HG02884 (cell line): Measurements from ENCODE around the gene GGA1.
"Not testable (repeated sequence)": the region's sequence is repeated elsewhere in the genome, so short reads cannot be mapped to it uniquely, and the experiment has no call there.

Source experiments
- ATAC-seq: cut with Tn5 transposase; IDR thresholded peaks from one replicate; pipeline ENCODE4 v1.9.1; 2021; ENCODE audit warnings: mild to moderate bottlenecking, moderate library complexity; ENCODE audit not compliant: unreplicated experiment

Gene GGA1

DNA sequence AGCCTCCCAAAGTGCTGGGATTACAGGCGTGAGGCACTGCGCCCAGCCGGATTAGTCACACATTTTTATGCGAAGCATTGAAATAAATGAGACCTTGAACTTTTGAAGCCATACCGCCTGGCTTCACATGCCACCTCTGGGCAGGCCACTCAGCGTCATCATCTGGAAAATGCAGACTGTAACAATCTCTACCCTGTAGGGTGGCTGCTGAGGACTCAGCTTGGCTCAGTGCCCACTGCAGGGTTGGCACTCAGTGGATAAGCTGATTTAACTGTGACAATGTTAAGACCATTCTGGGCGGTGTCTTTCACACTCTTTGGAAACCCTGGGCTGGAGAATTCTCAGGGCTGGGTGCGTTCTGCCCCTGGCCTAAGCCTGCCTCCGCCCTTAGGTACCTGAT is 39.3 kb downstream of the GGA1 start:
- no peak for ATAC-seq

DNA sequence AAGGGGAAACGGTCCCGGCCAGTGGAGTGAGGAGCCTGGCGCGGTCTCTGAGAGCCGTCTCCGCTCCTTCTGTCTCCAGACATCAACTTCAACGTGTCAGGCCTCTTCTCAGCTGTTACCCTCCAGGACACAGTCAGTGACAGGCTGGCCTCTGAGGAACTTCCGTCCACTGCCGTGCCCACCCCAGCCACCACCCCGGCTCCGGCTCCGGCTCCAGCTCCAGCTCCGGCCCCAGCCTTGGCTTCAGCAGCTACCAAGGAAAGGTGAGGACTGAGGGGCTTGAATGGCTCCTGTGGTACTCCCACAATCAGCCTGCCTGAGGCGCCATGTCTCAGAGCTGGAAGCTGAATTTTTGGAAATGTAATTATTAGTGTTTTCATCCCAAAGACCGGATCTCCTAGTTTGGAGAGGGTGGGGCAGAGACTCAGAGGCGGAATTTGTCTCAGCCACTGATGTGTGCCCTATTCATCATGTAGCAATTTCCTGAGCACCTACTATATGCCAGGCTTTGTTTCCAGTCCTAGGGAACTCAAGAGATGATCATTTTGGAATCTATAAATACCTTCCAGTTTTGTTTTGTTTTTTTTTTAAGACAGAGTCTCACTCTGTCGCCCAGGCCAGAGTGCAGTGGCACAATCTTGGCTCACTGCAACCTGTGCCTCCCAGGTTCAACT is 42.0 kb downstream of the GGA1 start:
- no peak for ATAC-seq

DNA sequence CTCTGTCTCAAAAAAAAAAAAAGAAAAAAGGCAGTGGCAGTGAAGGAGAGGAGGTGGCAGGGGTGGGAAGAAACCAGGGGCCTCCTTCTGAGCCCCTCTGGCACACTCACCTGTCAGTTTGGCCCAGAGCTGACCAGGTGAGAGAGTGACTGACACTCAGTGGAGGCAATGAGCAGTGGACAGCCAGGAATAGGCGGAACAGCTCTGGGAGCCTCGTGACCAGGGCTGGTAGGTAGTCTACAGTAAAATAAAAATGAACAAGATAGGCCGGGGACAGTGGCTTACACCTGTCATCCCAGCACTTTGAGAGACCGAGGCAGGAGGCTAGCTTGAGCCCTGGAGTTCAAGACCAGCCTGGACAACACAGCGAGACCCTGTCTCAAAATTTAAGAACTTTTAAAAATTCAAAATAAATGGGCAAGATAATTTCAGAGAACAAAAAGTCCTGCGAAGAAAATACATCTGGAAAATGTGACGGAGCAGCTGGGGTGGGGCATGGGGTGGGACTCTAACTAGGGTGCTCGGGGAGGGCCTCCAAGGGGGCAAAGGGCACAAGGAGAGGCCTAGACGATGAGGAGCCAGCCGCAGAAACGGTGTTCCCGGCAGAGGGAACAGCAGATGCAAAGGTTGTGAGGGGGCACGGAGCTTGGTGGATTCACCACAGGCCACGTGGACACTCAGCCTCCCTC is 46.1 kb downstream of the GGA1 start:
- no peak for ATAC-seq

DNA sequence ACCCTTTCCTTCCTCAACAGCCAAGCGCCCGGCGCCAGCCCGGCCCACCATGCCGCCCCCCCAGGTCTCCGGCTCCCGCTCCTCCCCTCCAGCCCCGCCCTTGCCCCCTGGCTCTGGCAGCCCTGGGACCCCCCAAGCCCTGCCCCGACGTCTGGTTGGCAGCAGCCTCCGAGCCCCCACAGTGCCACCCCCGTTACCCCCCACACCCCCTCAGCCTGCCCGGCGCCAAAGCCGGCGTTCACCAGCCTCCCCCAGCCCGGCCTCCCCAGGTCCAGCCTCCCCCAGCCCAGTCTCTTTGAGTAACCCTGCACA is 46.6 kb downstream of the GGA1 start:
- ATAC-seq: no peak

DNA sequence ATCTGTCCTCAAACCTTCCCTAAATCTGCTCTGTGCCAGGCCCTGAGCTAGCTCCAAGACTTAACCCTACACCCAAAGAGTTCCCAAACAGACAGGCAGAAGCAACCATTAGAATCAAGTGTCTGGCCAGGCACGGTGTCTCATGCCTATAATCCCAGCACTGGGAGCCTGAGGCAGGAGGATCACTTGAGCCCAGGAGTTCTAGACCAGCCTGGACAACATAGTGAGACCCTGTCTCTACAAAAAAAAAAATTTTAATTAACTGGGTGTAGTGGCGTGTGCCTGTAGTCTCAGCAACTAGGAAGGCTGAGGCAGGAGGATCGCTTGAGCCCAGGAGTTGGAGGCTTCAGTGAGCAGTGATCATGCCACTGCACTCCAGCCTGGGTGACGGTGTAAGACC is 47.9 kb downstream of the GGA1 start:
- not testable (repeated sequence) for ATAC-seq

DNA sequence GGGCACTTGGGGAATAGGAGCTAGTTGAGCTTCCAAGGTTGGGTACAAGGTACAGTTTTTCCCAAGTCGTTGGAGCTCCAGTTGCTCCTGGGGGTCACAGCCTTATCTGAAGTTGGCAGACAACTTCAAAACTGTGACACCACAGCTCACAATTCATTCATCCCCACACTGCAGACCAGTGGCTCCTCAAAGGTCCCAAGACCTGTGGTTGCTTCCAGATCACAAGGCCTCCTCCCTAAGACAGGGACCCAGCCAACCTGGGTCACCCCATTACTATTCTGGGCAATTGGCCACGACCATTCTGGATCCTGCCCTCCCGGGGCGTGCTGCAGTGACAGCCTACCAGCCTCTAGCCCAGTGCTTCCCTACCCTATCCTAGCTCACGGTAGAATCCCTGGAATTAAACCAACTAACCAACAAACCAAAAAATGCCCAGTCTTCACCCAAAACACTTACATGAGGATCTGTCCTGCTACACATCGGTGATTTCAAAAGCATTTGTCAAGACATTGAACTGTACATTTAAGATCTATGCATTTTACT is 49.0 kb downstream of the GGA1 start:
- ATAC-seq: no peak

DNA sequence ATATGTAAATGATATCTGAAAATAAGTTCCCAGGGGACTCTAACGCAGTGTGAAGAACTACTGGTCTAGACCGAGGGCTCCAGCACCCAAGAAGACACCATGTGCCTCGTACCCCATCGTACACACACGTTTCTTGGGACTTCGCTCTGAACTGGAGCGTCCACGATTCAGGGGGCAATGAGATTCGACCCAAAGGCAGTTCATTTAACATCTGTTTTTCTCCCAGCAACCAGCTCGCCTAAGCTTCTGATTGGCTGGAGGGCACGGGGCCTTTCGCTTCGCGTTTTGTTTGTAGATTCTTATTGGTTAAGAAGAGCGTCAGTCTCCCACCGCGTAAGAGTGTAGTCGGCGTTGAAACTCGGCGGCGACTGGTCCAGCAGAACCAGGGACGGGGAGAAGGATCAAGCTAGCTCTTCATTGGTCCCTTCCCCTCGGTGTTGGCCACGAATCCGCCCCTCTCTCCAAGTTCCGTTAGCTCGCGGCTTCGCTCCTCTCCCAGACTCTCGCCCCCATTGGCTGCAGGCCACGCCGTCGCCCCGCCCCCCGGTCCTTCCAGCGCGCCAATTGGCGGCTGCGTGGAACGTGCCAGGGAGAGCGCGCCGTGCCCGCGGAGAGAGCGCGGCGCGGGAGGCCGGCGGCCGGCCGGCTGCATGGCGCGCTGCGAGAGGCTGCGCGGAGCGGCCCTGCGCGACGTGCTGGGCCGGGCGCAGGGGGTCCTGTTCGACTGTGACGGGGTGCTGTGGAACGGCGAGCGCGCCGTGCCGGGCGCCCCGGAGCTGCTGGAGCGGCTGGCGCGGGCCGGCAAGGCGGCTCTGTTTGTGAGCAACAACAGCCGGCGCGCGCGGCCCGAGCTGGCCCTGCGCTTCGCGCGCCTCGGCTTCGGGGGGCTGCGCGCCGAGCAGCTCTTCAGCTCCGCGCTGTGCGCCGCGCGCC is 49.8 kb downstream of the GGA1 start, which contains the start of gene PDXP:
TSS of gene PDXP (plus strand) at position 591 of the 933 bp plus-strand sequence. CDS start at position 651, 60 bp downstream.
- ATAC-seq: peak; percentile 75

DNA sequence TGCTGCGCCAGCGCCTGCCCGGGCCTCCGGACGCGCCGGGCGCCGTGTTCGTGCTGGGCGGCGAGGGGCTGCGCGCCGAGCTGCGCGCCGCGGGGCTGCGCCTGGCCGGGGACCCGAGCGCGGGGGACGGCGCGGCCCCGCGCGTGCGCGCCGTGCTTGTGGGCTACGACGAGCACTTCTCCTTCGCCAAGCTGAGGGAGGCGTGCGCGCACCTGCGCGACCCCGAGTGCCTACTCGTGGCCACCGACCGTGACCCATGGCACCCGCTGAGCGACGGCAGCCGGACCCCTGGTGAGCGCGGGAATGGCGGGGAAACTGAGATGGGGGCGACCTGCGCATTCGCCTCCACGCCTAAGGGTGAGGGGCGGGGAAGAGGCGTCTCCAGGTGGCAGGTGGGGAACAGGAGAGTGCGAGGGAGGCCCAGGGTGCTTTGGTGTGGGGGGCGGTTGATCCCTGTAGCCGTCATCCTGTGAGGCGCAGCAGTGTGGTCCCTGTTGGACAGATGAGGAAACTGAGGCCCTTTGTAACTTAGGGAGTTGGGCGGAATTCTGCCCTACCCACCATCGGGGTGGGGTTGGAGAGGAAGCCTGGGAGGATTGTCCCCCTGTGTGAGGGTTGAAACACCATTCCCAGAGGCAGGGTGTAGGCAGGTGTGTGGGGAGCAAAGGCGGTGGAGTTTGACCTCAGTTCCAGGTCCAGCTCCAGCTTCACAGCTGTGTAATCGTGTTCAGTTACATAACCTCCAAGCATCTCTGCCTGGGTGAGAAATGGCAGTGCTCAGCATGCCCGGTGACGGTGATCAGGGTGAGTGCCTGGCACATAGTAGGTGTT is 50.6 kb downstream of the GGA1 start:
- ATAC-seq: no peak

DNA sequence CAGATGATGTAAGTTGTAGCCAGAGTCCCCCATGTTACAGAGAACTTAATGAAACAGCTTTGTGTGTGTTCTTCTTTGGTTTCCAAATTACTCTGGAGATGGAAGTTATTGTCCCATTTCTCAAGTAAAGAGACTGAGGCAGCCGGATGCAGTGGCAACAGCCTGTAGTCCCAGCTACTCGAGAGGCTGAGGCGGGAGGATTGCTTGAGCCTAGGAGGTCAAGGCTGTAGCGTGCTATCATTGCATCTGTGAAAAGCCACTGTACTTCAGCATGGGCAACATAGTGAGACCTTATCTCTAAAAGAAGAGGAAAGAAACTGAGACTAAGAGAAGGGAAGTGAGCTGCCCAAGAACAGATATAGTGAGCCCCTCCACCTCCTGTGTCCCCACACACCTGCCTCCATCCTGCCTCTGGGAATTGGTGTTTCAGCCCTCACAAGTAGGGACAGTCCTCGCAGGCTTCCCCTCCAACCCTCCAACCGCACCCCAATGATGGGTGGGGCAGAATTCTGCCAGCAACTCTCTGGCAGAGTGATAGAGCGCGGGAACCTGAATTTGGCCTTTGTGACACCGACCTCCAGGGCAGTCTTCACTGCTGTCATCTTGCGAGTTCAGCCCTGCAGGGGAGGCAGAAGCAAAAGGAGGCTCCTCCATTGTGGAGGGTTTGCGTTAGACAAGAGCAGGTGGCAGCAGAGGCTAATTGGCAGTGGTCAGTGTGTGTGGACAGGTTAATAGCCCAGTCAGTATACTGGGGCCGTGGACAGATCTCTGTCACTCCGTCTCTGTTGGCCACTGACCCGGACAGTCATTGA is 51.5 kb downstream of the GGA1 start:
- ATAC-seq: no peak

DNA sequence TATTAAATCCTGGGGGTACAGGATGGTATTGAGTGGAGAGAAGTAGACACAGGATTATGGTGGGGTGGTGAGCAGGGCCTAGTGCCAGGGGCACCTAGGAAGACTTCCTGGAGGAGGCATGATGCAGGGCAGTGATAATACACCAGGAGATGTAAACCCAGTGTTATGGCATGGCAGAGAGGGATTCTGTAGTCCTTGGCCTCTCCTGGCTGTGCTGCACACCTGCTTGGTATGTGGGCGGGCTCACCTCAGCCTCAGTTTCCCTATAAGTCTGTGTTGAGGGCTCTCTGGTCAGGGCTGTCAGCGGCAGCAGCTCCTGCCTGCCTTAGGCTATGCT is 52.0 kb downstream of the GGA1 start:
- no peak for ATAC-seq

DNA sequence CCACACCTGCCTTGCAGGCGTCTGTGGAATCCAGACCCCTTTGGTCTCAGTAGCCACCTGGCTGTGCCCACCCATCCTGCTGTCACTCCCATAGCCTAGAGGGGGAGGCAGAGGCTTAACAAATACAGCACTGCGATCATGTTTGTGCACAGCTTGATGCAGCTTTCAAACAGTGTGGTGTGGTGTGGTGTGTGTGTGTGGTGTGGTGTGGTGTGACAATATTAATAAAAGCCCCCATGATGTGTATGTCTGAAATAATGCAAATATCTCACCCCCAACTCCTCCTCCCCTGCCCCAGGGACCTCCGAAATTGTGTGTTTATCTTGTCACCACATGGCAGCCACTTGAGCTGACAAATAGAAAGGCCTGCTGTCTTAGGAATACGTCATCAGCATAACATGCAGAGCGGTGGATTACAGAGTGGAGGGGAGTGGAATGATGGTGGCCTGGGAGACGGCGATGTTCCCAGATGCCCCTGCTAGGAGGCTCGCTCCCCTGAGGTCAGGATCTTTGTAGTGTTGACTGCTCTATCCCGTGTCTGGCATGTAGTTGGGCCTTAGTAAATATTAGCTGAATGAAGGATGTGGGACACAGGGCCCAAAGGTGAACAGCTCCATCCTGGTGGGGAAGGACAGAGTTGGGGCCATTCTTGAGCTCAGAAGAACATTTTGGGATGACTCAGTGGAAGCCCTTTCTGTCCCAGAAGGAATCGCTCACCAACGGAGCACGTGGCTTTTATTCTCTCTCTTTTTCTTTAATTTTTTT is 52.7 kb downstream of the GGA1 start:
- no peak for ATAC-seq

DNA sequence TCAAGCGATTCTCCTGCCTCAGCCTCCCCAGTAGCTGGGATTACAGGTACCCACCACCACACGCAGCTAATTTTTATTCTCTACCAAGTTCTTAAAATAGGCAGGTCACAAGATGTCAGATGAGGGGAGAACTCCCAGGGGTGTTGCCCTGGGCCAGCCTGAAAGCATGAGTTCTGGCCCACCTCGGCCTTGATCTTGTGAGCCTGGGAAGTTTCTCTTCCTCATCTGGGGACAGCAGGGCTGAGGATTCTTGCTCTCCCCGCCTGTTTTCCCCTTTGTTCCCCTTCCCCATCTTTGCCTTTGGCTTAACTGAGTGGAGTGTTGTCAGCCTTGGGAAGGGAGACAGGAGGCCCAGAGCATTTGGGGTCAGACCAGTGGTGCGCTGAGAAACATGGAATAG is 53.4 kb downstream of the GGA1 start:
- ATAC-seq: no peak

DNA sequence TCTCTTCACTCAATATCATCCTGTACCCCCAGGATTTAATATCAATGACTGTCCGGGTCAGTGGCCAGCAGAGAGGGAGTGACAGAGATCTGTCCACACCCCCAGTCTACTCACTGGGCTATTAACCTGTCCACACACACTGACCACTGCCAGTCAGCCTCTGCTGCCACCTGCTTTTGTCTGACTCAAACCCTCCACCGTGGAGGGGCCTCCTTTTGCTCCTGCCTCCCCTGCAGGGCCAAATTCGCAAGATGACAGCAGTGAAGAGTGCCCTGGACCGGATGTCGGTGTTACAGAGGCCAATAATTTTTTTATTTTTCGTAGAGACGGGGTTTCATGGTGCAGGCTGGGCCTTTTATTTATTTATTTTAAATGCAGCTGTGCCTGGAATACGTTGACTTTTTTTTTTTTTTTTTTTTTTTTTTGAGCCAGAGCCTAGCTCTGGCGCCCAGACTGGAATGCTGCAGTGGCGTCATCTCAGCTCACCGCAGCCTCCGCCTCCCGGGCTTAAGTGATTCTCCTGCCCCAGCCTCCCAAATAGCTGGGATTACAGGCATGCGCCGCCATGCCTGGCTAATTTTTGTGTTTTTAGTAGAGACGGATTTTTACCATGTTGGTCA is 55.0 kb downstream of the GGA1 start:
- no peak for ATAC-seq

DNA sequence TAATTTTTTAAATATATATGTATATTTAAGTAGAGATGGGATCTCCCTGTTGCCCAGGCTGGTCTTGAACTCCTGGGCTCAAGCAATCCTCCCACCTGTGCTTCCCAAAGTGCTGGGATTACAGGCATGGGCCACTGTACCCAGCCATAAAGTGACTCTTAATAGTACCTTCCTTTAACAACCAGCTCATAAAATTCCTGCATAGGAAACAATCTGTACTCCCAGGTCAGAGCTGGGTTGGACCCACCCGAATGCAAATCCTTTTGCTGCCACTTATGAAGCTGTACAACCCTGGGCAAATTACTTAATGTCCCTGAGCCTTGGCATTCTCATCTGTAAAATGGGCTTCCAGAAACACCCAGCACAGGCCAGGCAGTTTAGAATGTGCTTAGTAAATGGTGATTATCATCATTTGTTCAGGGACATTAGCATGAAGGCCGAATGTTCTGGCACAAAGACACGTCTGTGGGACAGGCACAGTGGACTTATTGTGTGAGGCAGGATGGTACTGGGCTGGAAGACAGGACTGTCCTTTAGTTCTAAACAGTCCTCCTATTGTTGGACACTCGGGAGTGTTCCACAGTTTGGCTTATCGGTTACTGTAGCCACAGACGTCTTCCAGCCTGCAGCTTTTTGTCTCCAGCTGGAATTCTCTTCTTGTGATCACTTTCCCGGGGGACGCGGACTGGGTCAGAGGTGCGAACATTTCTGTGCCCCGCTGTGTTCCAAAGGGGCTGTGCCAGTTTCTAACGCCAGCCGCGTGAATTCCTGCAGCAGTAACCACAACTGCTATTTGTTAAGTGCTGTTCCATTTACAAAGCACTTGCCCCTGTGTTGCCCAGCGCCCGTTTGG is 55.8 kb downstream of the GGA1 start:
- ATAC-seq: no peak

DNA sequence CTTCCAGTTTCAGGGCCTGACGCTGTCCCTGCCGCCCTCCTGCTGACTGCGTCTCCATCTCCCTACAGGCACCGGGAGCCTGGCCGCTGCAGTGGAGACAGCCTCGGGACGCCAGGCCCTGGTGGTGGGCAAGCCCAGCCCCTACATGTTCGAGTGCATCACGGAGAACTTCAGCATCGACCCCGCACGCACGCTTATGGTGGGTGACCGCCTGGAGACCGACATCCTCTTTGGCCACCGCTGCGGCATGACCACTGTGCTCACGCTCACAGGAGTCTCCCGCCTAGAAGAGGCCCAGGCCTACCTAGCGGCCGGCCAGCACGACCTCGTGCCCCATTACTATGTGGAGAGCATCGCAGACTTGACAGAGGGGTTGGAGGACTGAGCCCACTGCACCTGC is 56.9 kb downstream of the GGA1 start:
- ATAC-seq: no peak

DNA sequence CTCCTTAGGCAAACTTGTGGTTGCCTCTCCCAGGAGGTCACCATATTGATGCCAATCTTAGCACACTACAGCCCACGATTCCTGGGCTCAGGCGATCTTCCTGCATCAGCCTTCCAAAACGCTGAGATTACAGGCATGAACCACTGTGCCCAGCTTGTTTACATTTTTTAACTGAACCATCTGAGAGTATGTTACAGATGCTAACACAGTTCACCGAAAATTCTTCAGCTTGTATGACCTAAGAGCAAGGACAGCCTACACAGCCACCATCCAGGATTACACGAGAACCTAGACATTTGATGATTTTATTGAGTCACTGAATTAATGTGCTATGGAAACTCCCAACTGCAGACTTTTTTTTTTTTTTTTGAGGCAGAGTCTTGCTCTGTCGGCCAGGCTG is 61.0 kb downstream of the GGA1 start:
- no peak for ATAC-seq

DNA sequence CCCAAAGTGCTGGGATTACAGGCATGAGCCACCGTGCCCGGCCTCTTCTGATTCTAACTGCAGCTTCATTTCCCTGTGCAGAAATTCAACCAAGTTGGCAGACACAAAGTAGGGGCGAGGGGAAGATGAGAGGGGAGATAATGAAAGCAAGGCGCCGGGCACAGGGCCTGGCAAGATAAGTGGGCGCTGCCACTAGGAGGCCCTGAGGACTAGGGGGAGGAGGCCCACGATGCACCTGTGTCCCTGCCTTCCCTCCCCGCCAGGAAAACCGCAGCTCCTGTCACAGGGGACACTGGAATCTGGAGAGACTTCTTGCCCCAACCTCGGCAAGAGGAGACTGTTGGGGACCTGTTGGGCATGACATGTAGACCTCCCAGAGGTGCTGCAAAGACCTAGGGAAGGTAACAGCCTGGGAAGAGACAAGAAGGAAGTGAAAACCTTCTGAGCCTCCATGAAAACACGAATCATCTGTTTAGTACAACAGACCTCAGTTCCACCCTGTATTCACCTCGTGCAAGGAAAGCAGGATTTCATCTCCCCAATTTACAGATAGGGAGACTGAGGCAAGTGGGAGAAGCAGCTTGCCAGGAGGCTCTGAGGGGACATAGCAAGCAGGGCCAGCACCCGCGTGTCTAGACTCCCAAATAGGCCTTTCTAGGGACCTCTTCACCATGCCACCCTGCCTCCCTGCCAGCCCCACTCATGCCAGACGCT is 63.7 kb downstream of the GGA1 start:
- ATAC-seq: no peak
